T47D (cell line): ENCODE measurements around the gene TAS1R3.

ENCODE experiments used
- DNase-seq, 2 experiments: peaks; one replicate each; pipeline versions ENCODE4 v3.0.0 to v3.0.0-alpha.2; 2011 to 2012; ENCODE audit warnings: low read depth in 1 of 2, low spot score in 1 of 2
- JUND ChIP-seq: IDR thresholded peaks from 2 replicates; pipeline ENCODE4 v1.6.1; 2012; ENCODE audit warnings: low read depth
- in situ Hi-C: cut with HindIII; loops from 2 replicates; pipeline ENCODE4 v1.10.0; 2016; ENCODE audit warnings: low sequenced_read_pairs, low pct_unique_long_range_greater_than_20kb

The TAS1R3 gene

DNA sequence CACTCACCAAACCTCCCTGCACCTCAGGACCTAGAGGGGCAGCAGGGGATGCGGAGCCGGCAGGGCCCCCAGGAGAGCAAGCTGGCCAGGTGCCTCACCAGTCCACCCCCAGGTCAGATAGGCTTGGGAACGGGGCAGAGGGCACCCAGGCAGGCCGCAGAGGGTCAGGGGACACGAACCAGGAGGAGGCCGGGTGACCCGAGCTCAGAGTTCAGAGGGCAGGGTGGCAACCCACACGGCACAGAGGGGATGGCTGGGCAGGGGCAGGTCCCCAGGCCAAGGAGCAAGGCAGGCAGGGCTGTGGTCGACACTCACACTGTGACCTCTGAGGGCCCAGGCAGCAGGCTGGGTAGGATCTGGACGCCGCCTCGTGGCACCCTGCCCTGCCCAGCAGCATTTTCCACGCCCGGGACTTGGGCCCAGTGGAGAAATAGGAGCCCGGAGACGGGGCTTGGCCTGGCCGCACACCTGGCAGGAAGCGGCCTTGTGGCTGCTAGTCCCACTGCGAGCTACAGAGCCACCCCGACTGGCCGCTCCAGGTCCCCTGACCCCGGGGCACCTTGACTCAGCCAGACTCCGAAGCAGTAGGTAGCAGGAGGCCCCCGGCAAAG, 12.8 kb downstream of the TAS1R3 start:
- in situ Hi-C loops: no loop called here
- peak in 1 of 2 experiments; percentile 49 for DNase-seq
- TF ChIP-seq JUND: no peak

DNA sequence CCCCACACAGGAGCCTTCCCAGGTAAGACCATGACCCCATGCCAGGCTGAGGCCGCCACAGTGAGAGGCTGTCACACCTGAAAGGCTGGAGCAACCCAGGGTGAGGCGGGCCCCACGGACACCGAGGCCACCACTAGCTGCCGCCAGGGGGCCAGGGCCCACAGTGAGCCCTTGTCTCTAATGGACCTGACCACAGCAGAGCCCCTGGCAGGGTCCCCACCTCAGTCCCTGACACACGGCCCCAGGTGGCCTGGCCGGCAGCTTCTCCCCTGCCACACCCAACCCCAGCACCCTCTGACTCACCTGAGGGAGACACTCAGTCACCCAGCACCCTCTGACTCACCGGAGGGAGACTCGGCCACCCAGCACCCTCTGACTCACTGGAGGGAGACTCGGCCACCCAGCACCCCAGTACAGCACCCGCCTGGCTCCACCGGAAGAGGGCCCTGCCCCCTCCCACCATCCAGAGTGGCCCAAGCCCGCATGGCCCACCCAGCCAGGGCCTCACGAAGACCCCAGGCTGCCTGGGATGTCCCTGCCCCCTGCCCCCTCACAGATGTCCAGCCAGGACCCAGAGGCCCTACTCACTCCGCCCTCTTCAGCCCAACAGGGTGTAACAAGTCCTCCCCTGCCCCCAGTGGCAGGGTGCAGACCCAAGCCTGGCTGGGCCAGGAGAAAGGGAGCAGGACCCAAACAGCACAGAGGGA, 13.7 kb downstream of the TAS1R3 start:
- no peak for TF ChIP-seq JUND
- in situ Hi-C loops: no loop called here
- peak; percentile 69 to 80 for DNase-seq

DNA sequence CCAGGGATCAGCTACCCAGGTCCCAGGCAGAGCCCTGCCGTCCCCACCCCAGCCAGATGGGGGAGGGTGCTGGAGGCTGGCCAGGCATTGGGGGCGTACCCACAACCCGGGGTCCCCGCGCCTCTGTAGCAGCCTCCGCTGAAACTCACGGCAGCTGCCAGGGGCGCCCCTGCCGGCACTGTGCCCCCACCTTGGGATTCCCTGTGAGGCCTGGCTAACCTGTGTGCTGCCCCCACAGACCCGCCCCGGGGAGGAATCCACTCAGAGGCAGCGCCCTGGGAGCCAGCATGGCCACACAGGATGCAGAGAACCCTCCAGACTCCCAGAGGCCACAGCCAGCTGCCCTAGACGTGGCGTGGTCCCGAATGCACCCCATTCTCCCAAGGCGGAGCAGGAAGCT, 14.3 kb downstream of the TAS1R3 start:
- DNase-seq: no peak
- in situ Hi-C loops: no loop called here
- TF ChIP-seq JUND: no peak

DNA sequence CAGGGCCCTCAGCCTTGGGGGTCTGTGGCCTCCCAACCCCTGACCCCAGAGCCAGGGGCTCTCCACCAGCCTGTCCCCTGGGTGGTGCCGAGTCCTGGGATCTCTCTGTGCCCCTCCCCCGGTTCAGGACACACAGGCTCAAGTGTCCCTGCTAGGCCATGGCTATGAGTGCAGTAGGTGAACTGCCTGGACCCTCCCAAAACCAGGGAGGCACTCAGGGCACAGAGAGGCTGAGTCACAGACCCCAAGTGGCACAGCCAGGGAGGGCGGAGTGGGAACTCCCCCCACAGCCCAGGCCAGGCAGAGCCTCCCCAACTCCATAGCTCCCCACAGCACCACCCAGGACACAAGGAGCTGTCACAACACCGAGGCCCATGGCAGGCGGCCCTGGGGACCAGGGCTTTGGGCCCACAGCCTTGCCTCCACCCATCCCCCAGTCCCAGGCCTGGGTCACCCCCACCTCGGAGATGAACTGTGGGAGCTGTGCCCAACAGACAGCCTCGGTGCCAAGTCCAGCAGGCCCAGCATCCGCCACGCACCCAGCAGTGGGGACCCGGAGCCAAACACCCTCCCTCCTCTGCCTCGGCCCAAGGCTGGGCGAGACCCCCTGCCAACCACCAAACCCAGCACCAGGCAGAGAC, 14.9 kb downstream of the TAS1R3 start:
- in situ Hi-C loops: no loop called here
- no peak for DNase-seq
- no peak for TF ChIP-seq JUND

DNA sequence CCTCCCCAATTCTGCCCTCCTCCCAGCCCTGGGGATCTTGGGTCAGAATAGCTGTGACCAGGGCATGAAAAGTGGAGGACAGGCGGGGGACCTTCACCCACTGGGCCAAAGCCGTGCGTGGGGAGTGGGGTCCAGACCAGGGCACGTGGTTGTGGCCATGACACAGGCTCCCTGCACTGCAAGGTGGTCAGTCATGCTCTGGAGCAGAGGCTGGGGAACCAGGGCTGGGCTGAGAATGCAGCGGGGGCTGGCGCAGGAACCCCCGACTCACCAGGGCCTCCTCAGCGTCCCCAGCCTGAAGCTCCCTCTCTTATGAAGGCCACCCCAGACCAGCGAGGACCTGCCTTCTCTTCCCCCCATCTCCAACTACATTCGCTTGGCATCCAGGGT, 15.4 kb downstream of the TAS1R3 start:
- in situ Hi-C loops: no loop called here
- DNase-seq: no peak
- no peak for TF ChIP-seq JUND

DNA sequence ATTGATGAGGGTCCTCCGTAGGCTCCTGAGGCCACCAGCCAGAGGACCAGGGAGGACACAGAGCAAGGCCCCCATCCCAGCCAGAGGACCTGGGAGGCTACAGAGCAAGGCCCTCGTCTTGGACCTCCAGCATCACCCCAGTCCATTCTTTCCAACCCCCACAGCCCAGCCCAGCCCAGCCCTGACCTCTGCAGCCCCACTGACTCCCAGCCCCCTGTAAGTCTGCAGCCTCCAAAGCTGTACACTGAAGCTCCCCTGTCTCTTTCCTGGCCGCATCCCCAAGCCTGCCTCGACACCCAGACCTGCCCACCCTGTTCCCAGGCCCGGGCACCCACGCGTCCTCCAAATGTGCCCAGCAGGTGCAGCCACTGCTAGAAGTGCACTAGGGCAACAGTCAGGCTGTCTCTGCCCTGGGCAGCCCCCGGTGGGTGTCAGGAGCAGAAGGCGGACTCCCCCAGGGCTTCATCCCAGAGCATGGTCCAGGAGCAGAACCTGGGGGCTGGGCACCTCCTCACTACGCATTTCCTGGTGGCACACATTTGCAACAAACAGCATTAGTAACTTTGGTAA, 16.0 kb downstream of the TAS1R3 start:
- in situ Hi-C loops: no loop called here
- no peak for DNase-seq
- TF ChIP-seq JUND: no peak

DNA sequence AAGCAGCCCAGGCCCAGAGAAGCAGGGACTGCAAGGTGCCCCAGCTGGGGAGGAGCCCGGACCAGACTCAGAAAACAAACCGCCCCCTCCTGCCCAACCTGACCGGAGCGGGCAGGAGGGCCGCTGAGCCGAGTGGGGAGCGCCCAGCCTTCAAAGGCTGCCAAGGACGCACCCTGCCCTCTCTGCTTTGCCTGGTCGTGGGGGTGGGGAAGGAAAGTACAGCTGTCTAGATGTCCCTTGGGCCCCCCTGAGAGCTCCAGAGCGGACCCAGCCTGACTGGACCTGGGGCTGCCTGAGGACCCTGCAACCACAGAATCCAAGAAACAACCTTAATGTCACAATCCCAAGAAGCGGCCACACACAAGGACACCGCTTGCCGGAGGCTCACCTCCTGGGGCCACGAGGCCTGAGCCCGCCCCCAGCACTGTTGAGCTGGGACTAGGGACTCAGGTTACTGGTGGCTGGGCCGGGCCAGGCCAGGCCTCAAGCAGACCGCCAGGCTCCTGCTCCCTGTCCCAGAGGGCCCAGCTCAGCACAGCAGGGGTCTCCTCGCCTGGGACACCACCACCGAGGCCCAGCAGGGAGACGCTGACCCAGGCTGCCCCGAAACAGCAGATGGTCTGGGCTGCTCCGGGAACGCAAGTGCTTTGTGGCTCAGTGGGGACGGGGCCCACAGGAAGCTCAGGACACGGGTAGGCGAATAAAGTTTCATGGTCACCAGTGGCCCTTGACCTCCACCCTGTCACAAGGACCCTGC, 16.8 kb downstream of the TAS1R3 start:
- peak in 1 of 2 experiments; percentile 49 for DNase-seq
- no peak for TF ChIP-seq JUND
- in situ Hi-C loops: no loop called here

DNA sequence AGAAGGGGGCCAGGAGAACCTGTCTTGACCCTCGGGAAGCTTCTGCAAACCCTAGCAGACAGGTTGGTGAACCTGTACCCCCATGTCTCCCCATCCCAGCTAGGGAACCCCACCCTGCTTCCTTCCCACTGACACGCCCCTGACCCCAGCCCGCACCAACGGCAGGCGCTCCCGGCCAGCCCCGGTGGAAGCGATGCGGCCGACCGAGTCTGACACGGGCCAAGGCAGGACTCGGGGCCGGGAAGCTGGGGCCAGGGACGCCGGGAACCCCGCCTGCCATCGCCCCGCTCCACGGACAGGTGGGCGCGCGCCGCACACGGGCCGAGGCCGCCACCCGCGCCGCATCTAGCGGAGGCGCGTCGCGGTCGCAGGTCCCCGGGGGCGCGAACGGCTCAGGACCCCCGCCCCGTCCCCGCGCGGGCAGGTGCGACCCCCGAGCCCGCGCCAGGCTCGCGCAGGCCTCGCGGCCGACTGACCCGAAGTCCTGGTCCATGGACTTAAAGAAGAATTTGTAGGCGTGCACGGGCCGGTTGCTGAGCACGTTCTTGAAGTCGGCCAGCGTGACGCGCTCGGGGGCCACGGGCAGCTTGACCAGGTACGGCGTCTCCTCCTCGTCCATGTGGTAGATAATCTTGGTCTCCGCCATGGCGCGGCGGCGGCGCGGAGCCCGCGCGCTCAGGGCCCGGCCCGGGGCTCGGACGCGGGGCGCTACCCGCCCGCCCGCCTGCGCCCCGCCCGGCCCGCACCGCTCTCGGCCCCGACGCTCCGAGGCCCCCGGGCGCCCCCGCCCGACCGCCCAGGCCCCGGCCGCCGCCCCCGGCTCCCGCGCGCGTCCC, 17.6 kb downstream of the TAS1R3 start:
- TF ChIP-seq JUND: no peak
- DNase-seq: peak in 1 of 2 experiments; percentile 55
- in situ Hi-C loops: no loop called here

DNA sequence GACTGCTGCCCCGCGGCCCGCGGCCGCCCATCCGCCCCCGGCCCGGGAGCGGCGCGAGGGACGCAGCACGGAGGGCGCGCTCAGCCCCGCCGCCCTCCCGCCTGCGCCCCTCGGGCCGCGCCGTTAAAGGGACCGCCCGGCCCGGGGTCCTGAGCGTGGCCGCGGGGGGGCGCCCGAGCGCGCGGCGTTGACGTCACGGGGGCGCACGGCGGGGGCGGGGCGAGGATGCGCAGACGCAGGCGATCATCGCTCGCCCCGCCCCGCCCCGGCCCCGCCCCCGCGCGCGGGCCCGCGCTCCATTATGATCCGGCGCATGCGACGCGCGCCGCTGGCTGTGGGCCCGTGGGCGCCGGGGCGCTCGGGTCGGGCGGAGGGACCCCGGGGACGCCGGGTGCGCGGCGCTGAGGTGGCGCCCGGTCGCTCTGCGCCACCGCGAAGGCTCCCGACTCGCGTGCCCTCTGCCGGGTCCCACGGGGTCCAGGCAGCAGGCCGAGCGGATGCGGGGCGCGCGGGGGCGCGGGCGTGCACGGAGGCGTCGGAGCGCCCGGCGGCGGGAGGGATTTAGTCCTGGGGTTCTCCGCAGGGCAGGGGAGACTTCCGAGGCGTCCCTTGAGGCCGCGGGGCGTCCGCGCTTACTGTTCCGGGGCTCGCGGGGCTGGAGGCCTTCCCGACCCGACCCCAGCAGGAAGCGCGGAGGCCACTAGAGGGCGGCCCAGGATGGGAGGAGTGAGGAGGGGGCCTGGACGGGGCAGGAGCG, 18.4 kb downstream of the TAS1R3 start, which contains the start of gene DVL1:
DVL1 (minus strand) TSS at position 163 of the 757 bp plus-strand sequence. CDS start 353 bp downstream, outside the sequence.
- in situ Hi-C loops: no loop called here
- peak; percentile 56 to 65 for DNase-seq

DNA sequence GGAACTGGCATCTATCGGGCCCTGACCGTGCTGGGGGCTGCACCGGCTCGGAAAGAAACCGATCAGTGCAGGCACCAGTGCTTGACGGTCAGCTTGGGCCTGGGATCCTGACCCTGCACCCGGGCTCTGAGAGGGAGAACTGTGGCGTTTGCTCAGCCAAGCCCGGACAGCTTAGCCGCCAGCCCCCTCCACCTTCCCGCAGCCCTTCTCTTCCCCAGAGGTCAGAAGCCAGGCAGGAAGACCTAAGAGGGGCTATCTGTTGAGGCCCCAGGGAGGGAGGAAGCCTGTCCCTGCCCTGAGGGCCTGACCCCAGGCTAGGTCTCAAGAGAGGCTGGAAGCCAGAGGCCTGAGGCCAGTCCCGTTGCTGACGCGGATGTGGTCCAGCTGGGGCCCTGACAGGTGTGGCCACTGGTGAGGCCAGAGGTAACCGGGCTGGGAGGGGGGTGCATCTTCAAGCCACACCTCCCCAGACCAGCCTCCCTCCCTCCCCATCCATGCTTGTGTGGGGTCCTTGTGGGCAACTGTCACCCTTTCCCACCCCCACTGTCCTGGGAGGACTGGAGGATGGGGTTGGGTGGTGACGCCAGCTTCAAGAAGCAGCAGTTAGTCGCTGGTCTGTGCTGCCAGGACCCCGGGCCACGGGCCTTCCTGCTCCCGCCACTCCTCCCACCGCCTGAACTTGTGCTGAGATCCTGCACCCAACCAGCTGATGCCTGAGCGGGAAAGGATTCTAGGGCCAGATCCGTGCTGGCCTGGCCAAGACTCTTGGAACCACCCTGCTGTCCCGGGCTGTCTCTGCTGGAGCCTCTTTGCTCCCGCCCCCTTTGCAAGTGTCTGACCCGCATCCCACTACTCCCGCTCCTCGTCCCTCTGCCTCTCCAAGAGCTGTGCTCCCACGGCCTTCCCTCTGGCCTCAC, 20.7 kb downstream of the TAS1R3 start:
- DNase-seq: peak in 1 of 2 experiments; percentile 45
- no peak for TF ChIP-seq JUND
- in situ Hi-C loops: no loop called here

More for the DNA sequence above, 18.4 kb downstream of the TAS1R3 start, which contains the start of gene DVL1:
- no peak for TF ChIP-seq JUND
